ENCODE results near the gene DIS3L2.

GRCh38 chr2:232296776-232297525 lies 335.4 kb downstream of the DIS3L2 start:
- TF ChIP-seq CTCF (IDR thresholded peaks at IDR 0.05) (no peak), POLR2A (IDR thresholded peaks at IDR 0.05) (no peak), EP300 (IDR thresholded peaks at IDR 0.05) (no peak)
